ENCODE data around the gene BLOC1S1.

Gene BLOC1S1

GRCh38 chr12:55715833-55716581, at the start of gene BLOC1S1:
Gene BLOC1S1 (plus strand): TSS chr12:55716046. CDS start chr12:55716052, 6 bp downstream.
- peak; percentile 92 for DNase-seq

- no peak for DNase-seq
Observed at GRCh38 chr12:55666508-55666907, 49.3 kb upstream of the BLOC1S1 start.

- no peak for DNase-seq
Observed at GRCh38 chr12:55670276-55670675, 45.6 kb upstream of the BLOC1S1 start.

GRCh38 chr12:55671746-55672145, 44.1 kb upstream of the BLOC1S1 start:
- no peak for DNase-seq

GRCh38 chr12:55673638-55674037, 42.2 kb upstream of the BLOC1S1 start:
- DNase-seq, result no peak

GRCh38 chr12:55675666-55676065, 40.2 kb upstream of the BLOC1S1 start:
- DNase-seq, result no peak

- DNase-seq, result no peak
Observed at GRCh38 chr12:55676707-55677106, 39.1 kb upstream of the BLOC1S1 start.

GRCh38 chr12:55679691-55680090, 36.2 kb upstream of the BLOC1S1 start:
- DNase-seq, result no peak

GRCh38 chr12:55681142-55682077, 34.4 kb upstream of the BLOC1S1 start:
- DNase-seq, result no peak

- no peak for DNase-seq
Observed at GRCh38 chr12:55682087-55682796, 33.6 kb upstream of the BLOC1S1 start.

- DNase-seq, result no peak
Observed at GRCh38 chr12:55683676-55684075, 32.2 kb upstream of the BLOC1S1 start.

GRCh38 chr12:55684761-55685370, 31.0 kb upstream of the BLOC1S1 start:
- no peak for DNase-seq

GRCh38 chr12:55685671-55686070, 30.2 kb upstream of the BLOC1S1 start:
- DNase-seq, result no peak

GRCh38 chr12:55686366-55687010, 29.4 kb upstream of the BLOC1S1 start:
- no peak for DNase-seq

GRCh38 chr12:55687746-55688145, 28.1 kb upstream of the BLOC1S1 start:
- no peak for DNase-seq

- no peak for DNase-seq
Observed at GRCh38 chr12:55688716-55689655, 26.9 kb upstream of the BLOC1S1 start.

GRCh38 chr12:55692631-55693322, 23.1 kb upstream of the BLOC1S1 start:
- no peak for DNase-seq

- no peak for DNase-seq
Observed at GRCh38 chr12:55693323-55694187, 22.3 kb upstream of the BLOC1S1 start.

- no peak for DNase-seq
Observed at GRCh38 chr12:55694188-55694515, 21.7 kb upstream of the BLOC1S1 start.

GRCh38 chr12:55694651-55695050, 21.2 kb upstream of the BLOC1S1 start:
- DNase-seq, result no peak
